Adipocyte (in vitro differentiated cells): ENCODE measurements around the gene BEST1.
"Not testable (repeated sequence)": the region's sequence is repeated elsewhere in the genome, so short reads cannot be mapped to it uniquely, and the experiment has no call there.

Experiments
- DNase-seq: peaks from one replicate; pipeline ENCODE4 v3.0.0-alpha.2; 2015; ENCODE audit warnings: low read depth
- H3K27me3 ChIP-seq: replicated peaks from 2 replicates; pipeline ENCODE4 v1.7.0; 2013; ENCODE audit warnings: mild to moderate bottlenecking, low read length, moderate library complexity; ENCODE audit not compliant: control insufficient read depth, insufficient read depth
- H3K36me3 ChIP-seq: 2 replicates; pipeline ENCODE4 v1.7.0; 2013; ENCODE audit warnings: low read length, mild to moderate bottlenecking, moderate library complexity; ENCODE audit not compliant: control insufficient read depth, insufficient read depth, severe bottlenecking
- H3K4me1 ChIP-seq: 2 replicates; pipeline ENCODE4 v1.7.0; 2013; ENCODE audit warnings: mild to moderate bottlenecking, low read length, moderate library complexity; ENCODE audit not compliant: control insufficient read depth, insufficient read depth
- H3K4me3 ChIP-seq: 2 replicates; pipeline ENCODE4 v1.7.0; 2013; ENCODE audit warnings: mild to moderate bottlenecking, low read length, moderate library complexity
- H3K9ac ChIP-seq: 2 replicates; pipeline ENCODE4 v1.7.0; 2013; ENCODE audit warnings: mild to moderate bottlenecking, low read length, moderate library complexity
- H3K9me3 ChIP-seq: 2 replicates; pipeline ENCODE4 v1.7.0; 2013; ENCODE audit warnings: mild to moderate bottlenecking, low read length, moderate library complexity; ENCODE audit not compliant: control insufficient read depth

BEST1 gene

GRCh38 chr11:62000539-62001446 lies 50.6 kb downstream of the BEST1 start:
- Histone ChIP-seq H3K36me3 (no peaks in the 10 kb centered on the region), H3K27me3 (no peaks in the 10 kb centered on the region), H3K4me1 (peaks cover 37% of the 10 kb centered on the region), H3K4me3 (no peak overlapping the region), H3K9me3 (peaks cover 10% of the 10 kb centered on the region), H3K9ac (peak overlapping the region; percentile 58)
- no peak for DNase-seq

- Histone ChIP-seq H3K9ac (peak overlapping the region; percentile 58), H3K4me1 (peaks cover 37% of the 10 kb centered on the region), H3K4me3 (no peak overlapping the region), H3K36me3 (no peaks in the 10 kb centered on the region), H3K9me3 (peaks cover 10% of the 10 kb centered on the region), H3K27me3 (no peaks in the 10 kb centered on the region)
- DNase-seq: no peak
These were observed 51.5 kb downstream of the BEST1 start for GRCh38 chr11:62001450-62002191.

GRCh38 chr11:62002283-62002682 lies 52.1 kb downstream of the BEST1 start:
- H3K27me3 ChIP-seq, H3K36me3 ChIP-seq, H3K9me3 ChIP-seq, DNase-seq, H3K4me3 ChIP-seq: not testable (repeated sequence)
- Histone ChIP-seq H3K4me1 (peaks cover 37% of the 10 kb centered on the region), H3K9ac (peak overlapping the region; percentile 58)

- Histone ChIP-seq H3K9me3 (peaks cover 3% of the 10 kb centered on the region), H3K9ac (no peak overlapping the region), H3K4me1 (peaks cover 37% of the 10 kb centered on the region), H3K27me3 (no peaks in the 10 kb centered on the region), H3K4me3 (no peak overlapping the region), H3K36me3 (no peaks in the 10 kb centered on the region)
- peak; percentile 40 for DNase-seq
These were observed 54.3 kb downstream of the BEST1 start for GRCh38 chr11:62004473-62004872.

- DNase-seq: no peak
These were observed 58.0 kb downstream of the BEST1 start for GRCh38 chr11:62008193-62008592.

GRCh38 chr11:62010935-62011528 lies 60.9 kb downstream of the BEST1 start:
- no peak overlapping the region for H3K4me3 ChIP-seq
- H3K36me3 ChIP-seq: no peaks in the 10 kb centered on the region
- peaks cover 19% of the 10 kb centered on the region for H3K4me1 ChIP-seq
- no peak overlapping the region for H3K9ac ChIP-seq
- no peaks in the 10 kb centered on the region for H3K9me3 ChIP-seq
- H3K27me3 ChIP-seq: no peaks in the 10 kb centered on the region
- DNase-seq: no peak

More at GRCh38 chr11:62008193-62008592, 58.0 kb downstream of the BEST1 start:
- no peak overlapping the region for H3K9ac ChIP-seq
- no peaks in the 10 kb centered on the region for H3K9me3 ChIP-seq
- peaks cover 27% of the 10 kb centered on the region for H3K4me1 ChIP-seq
- H3K36me3 ChIP-seq: no peaks in the 10 kb centered on the region
- H3K4me3 ChIP-seq: no peak overlapping the region
- H3K27me3 ChIP-seq: no peaks in the 10 kb centered on the region

GRCh38 chr11:62011881-62012280 lies 61.7 kb downstream of the BEST1 start:
- H3K27me3 ChIP-seq: no peaks in the 10 kb centered on the region
- H3K36me3 ChIP-seq: no peaks in the 10 kb centered on the region
- no peak for DNase-seq
- H3K9ac ChIP-seq: no peak overlapping the region
- peaks cover 19% of the 10 kb centered on the region for H3K4me1 ChIP-seq
- H3K4me3 ChIP-seq: no peak overlapping the region
- no peaks in the 10 kb centered on the region for H3K9me3 ChIP-seq

GRCh38 chr11:62012451-62012831 lies 62.3 kb downstream of the BEST1 start:
- Histone ChIP-seq H3K36me3 (no peaks in the 10 kb centered on the region), H3K4me3 (peak overlapping the region; percentile 22), H3K9ac (no peak overlapping the region), H3K4me1 (peaks cover 19% of the 10 kb centered on the region), H3K27me3 (no peaks in the 10 kb centered on the region), H3K9me3 (no peaks in the 10 kb centered on the region)
- no peak for DNase-seq

GRCh38 chr11:62012832-62013461 lies 62.8 kb downstream of the BEST1 start:
- no peaks in the 10 kb centered on the region for H3K36me3 ChIP-seq
- peak; percentile 24 for DNase-seq

More at GRCh38 chr11:62012832-62013461, 62.8 kb downstream of the BEST1 start:
- peak overlapping the region; percentile 22 for H3K4me3 ChIP-seq
- H3K9ac ChIP-seq: no peak overlapping the region
- H3K4me1 ChIP-seq: peaks cover 19% of the 10 kb centered on the region
- H3K27me3 ChIP-seq: no peaks in the 10 kb centered on the region
- no peaks in the 10 kb centered on the region for H3K9me3 ChIP-seq
